Transverse colon (tissue), 4 donors: ENCODE measurements around the gene SUMF1. TPM values are rescaled to one million over a fixed set of nuclear protein-coding genes. Genes with fewer than 3 reads are reported as not detected.

Experiments used
- DNase-seq: peaks from one replicate; pipeline ENCODE4 v3.0.0-alpha.2; 2019
- H3K27ac ChIP-seq, 4 donors: fragments of 200-600 bp; sonication (generic); 2 replicates each; pipeline ENCODE4 v1.5.1; 2016 to 2018; ENCODE audit warnings: inconsistent platforms in 4 of 4
- H3K27me3 ChIP-seq: fragments of 200-600 bp; sonication (generic); 2 replicates; pipeline ENCODE4 v1.5.1; 2017; ENCODE audit warnings: inconsistent platforms
- H3K36me3 ChIP-seq, 4 donors: fragments of 200-600 bp; sonication (generic); 2 replicates each; pipeline ENCODE4 v1.5.1; 2017 to 2019; ENCODE audit warnings: inconsistent platforms in 4 of 4
- H3K4me1 ChIP-seq, 4 donors: fragments of 200-600 bp; sonication (generic); 2 replicates each; pipeline ENCODE4 v1.5.1; 2017 to 2020; ENCODE audit warnings: inconsistent platforms in 4 of 4
- H3K4me3 ChIP-seq, 4 donors: fragments of 200-600 bp; sonication (generic); 1 replicate in 1 of 4; 2 replicates in 3 of 4; pipeline versions ENCODE4 v1.5.1 to v1.6.1; 2017 to 2019; ENCODE audit warnings: inconsistent platforms in 4 of 4
- H3K9me3 ChIP-seq, 2 donors: fragments of 200-600 bp; sonication (generic); 2 replicates each; pipeline ENCODE4 v1.5.1; 2017 to 2019; ENCODE audit warnings: inconsistent platforms in 2 of 2
- CTCF ChIP-seq, 5 experiments: fragments of 200-600 bp in 3 of 5; fragments of 450-650 bp in 2 of 5; sonication (generic) in 3 of 5; IDR thresholded peaks; 1 replicate in 2 of 5; 2 replicates in 3 of 5; pipeline ENCODE4 v1.5.1; 2016 to 2017; ENCODE audit warnings: antibody characterized with exemption in 5 of 5, inconsistent platforms in 3 of 5, mild to moderate bottlenecking in 2 of 5, moderate library complexity in 1 of 5
- EP300 ChIP-seq: sonication (generic); formaldehyde crosslinking; IDR thresholded peaks from one replicate; pipeline ENCODE4 v1.6.1; 2017; ENCODE audit warnings: antibody characterized with exemption, low read depth
- POLR2A ChIP-seq: fragments of 450-650 bp; IDR thresholded peaks from one replicate; pipeline ENCODE4 v1.6.1; 2016; ENCODE audit warnings: antibody characterized with exemption, mild to moderate bottlenecking, moderate library complexity
- POLR2AphosphoS5 ChIP-seq, 3 donors: sonication (generic); formaldehyde crosslinking; IDR thresholded peaks; one replicate each; pipeline ENCODE4 v1.6.1; 2016; ENCODE audit warnings: antibody characterized with exemption in 3 of 3
- WGBS, 2 donors: methylation state at CpG; one replicate each; pipeline ENCODE4 v1.1.5; 2018; ENCODE audit warnings: low coverage in 1 of 2; 5-methylcytosine and 5-hydroxymethylcytosine counted together
- in situ Hi-C, 4 donors: fragments of 200-750 bp; cut with MboI; loops; one replicate each; pipeline versions ENCODE4 v1.15.0 to v1.15.1; 2017; ENCODE audit warnings: low sequenced_read_pairs in 3 of 4, low pct_ligation_motif_present in 1 of 4, low pct_unique_long_range_greater_than_20kb in 1 of 4
- intact Hi-C: fragments of 100-400 bp; cut with DNase I; formaldehyde crosslinking; loops from one replicate; pipeline ENCODE4 v1.15.1; 2023; ENCODE audit warnings: low total_unique reads
- total RNA-seq, 4 donors: library from RNA; depleted of rRNA; stranded (reverse); fragments of >200 nt; gene quantifications; one replicate each; pipeline ENCODE4 v1.1.0, GENCODE V29; 2016

Gene SUMF1
- total RNA-seq, 4 donors from 2014 or later, result 25.1 to 70.5 (median 65.3) TPM

GRCh38 chr3:4449043-4449805, 17.8 kb downstream of the SUMF1 start:
- no peak for TF ChIP-seq POLR2AphosphoS5 (IDR thresholded peaks at IDR 0.05)
- TF ChIP-seq EP300, result no peak
- TF ChIP-seq CTCF (IDR thresholded peaks at IDR 0.05), result no peak
- TF ChIP-seq POLR2A, result no peak
- H3K9me3 ChIP-seq, result no peaks in the 10 kb centered on the region
- DNase-seq, result no peak
- H3K27me3 ChIP-seq, result no peaks in the 10 kb centered on the region
- H3K4me3 ChIP-seq, result no peak overlapping the region
- H3K36me3 ChIP-seq, result peaks cover 0 to 19% (median 6%) of the 10 kb centered on the region in 4 donors
- in situ Hi-C loops (no loop called here), intact Hi-C loops (no loop called here)
- no peak overlapping the region for H3K27ac ChIP-seq
- H3K4me1 ChIP-seq, result no peaks in the 10 kb centered on the region
- 66 to 83% methylated on average over 3 to 5 of the region's 5 CpGs for WGBS, 2 donors

- Histone ChIP-seq H3K9me3 (no peaks in the 10 kb centered on the region), H3K4me1 (no peaks in the 10 kb centered on the region), H3K4me3 (no peak overlapping the region), H3K27me3 (no peaks in the 10 kb centered on the region), H3K36me3 (peaks cover 0 to 28% (median 9%) of the 10 kb centered on the region in 4 donors), H3K27ac (no peak overlapping the region)
- 84 to 87% methylated on average over 4 to 6 of the region's 6 CpGs for WGBS, 2 donors
- no peak for DNase-seq
- intact Hi-C loops, result no loop called here
- no peak for TF ChIP-seq POLR2AphosphoS5 (IDR thresholded peaks at IDR 0.05)
- TF ChIP-seq CTCF (IDR thresholded peaks at IDR 0.05), result no peak
- no peak for TF ChIP-seq POLR2A
- TF ChIP-seq EP300, result no peak
- in situ Hi-C loops, result no loop called here
These were observed 18.9 kb downstream of the SUMF1 start for GRCh38 chr3:4448187-4448586.

GRCh38 chr3:4447295-4447999, 19.6 kb downstream of the SUMF1 start:
- TF ChIP-seq POLR2A (no peak), CTCF (IDR thresholded peaks at IDR 0.05) (no peak), EP300 (no peak), POLR2AphosphoS5 (IDR thresholded peaks at IDR 0.05) (no peak)
- H3K9me3 ChIP-seq, result no peaks in the 10 kb centered on the region
- intact Hi-C loops (no loop called here), in situ Hi-C loops (no loop called here)
- no peak overlapping the region for H3K27ac ChIP-seq
- 91 to 100% methylated on average over 2 to 3 of the region's 3 CpGs for WGBS, 2 donors
- no peak for DNase-seq
- H3K36me3 ChIP-seq, result peaks cover 0 to 29% (median 11%) of the 10 kb centered on the region in 4 donors
- no peaks in the 10 kb centered on the region for H3K4me1 ChIP-seq
- H3K4me3 ChIP-seq, result no peak overlapping the region
- no peaks in the 10 kb centered on the region for H3K27me3 ChIP-seq

GRCh38 chr3:4440951-4441350, 26.1 kb downstream of the SUMF1 start:
- in situ Hi-C loops, result no loop called here
- DNase-seq, result no peak
- no peaks in the 10 kb centered on the region for H3K27me3 ChIP-seq
- no peak overlapping the region for H3K4me3 ChIP-seq
- H3K4me1 ChIP-seq, result no peaks in the 10 kb centered on the region
- H3K36me3 ChIP-seq, result peaks cover 0 to 15% (median 7%) of the 10 kb centered on the region in 4 donors
- WGBS, 2 donors, result 79 to 95% methylated on average over 6 of the region's 6 CpGs
- no peaks in the 10 kb centered on the region for H3K9me3 ChIP-seq
- no peak for TF ChIP-seq EP300
- no peak for TF ChIP-seq POLR2AphosphoS5 (IDR thresholded peaks at IDR 0.05)
- no peak for TF ChIP-seq CTCF (IDR thresholded peaks at IDR 0.05)
- TF ChIP-seq POLR2A, result no peak
- no peak overlapping the region for H3K27ac ChIP-seq
- intact Hi-C loops, result no loop called here
